HuH-7 (cell line): ENCODE results near the gene RELT.

Experiments
- DNase-seq: peaks from one replicate; pipeline ENCODE4 v3.0.0; 2011; ENCODE audit warnings: low spot score

The RELT gene

DNA sequence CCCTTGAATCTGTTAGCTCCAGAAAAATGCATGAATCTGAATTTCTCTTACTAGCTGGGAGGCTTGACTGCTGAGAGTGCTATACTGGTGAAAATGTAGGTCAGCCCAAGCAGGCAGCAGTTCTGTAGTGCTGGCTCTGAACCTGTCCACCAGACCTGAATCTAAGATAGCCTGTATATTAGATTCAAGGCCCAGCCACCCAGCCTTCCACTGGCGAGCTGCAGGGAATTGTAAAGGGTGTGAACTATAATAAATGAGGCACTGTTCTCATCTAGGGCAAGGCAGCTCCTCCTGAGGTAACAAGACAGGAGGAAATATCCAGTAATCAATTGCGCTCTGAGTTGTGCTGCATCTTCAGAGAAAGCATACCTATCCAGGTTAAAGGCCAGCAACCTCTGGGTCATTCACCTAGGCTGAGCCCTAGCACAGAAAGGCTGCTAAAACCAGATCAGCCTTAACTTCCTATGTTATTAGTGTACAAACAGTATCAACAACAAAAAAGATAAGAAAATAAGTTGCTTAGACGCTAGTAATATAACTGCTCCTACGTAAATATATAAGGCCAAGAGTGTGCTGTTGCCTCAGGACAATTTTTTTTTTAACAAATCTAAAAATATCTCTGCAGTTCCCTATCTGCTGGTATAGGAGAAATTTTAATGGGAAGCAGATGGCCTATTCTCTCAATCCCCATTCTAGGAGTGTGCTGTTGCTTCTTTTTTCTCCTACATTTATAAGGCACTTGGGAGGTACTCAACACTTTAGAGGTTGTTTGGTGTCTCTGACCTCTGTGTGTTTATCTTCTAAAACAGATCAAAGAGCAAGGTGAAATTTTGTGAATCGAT lies 63.0 kb downstream of the RELT start:
- DNase-seq: no peak

DNA sequence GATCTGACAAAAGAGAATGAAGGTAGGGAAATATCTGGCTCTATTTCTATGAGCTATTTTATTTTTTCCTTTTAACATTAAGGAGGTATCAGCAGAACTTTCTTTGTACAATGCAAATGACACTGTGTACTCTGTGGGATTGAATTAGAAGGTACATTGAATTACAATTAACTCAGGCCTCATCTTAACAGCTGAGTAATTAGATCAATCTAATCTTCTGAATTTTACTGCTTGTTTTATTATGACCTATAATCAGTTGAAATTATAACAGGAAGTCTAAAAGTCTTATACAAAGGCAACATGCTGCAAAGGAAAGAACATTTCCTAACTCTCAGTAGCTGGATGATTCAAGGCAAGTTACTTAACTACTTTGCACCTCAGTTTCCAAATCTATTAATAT lies 69.8 kb downstream of the RELT start:
- DNase-seq: no peak

DNA sequence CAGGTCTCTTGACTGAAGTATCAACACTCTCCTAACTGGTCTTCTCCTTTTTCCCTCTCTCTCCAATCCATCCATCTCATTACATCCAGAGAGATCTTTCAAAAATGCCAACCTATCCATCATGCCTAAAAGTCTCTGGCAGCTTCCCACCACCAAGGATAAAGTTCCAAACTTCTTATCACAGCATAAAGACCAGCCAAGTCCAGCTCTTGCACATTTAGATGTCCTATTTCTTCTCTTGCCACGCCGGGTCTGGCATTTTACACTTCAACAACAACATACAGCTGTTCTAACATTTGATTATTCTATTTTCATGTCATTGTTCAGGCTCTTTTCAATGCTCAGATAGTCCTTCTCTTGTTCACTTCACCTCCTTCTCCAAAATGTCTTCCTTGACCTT lies 70.6 kb downstream of the RELT start:
- no peak for DNase-seq
